NCI-H2196 (cell line): ENCODE data around the gene FAM163A.

Experiments
- DNase-seq: peaks from one replicate; lab custom pipeline; 2025; ENCODE audit not compliant: unreplicated experiment; lab: John Stamatoyannopoulos, UW

The FAM163A gene

DNA sequence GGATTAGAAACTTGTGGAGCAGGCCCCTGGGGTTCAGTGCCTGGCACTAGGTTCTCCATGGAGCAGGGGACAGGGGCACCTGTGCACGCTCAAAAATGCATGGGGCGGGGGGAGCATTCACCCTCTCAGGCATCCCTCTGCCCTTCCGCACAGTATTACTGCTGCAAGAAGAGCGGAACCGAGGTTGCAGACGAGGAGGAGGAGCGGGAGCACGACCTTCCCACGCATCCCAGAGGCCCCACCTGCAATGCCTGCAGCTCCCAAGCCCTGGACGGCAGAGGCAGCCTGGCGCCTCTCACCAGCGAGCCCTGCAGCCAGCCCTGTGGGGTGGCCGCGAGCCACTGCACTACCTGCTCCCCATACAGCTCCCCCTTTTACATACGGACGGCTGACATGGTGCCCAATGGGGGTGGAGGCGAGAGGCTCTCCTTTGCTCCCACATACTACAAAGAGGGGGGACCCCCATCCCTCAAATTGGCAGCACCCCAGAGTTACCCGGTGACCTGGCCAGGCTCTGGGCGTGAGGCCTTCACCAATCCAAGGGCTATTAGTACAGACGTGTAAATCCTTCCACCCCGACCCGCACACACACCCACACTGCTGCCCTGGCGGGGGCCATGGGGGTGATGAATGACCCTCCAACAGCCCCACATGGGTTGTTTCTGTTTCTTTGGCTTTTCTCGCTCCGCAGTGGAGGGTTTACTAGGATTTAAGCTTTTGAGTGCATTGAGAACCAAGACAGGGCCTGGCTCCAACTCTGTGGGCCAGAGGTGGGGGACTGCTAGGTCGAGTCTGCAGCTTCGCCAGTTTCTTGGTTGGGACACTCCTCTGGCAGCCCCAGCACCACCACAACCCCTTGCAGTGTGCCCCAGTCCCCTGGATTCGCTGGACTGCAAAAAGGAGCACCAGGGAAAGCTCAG, 70.8 kb downstream of the FAM163A start:
- no peak for DNase-seq

DNA sequence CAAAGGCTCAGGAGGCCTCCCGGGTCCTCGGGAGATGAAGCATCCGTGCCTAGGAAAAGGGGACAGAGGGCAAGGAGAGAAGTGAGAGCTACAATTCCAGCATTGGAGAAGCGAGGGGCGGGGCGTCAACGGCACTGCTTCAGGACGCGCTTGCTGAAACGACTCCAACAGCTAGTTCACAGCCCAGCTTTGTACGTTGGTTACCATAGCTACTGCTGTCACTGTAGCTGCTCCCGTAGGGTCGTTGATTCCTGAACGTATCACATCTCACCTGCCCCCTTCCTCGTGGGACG, 71.4 kb downstream of the FAM163A start:
- no peak for DNase-seq

- DNase-seq, result no peak
These were observed 72.5 kb downstream of the FAM163A start for GRCh38 chr1:179815641-179816040.

GRCh38 chr1:179816196-179816960, 73.3 kb downstream of the FAM163A start:
- no peak for DNase-seq

GRCh38 chr1:179817056-179817455, 74.0 kb downstream of the FAM163A start:
- no peak for DNase-seq

DNA sequence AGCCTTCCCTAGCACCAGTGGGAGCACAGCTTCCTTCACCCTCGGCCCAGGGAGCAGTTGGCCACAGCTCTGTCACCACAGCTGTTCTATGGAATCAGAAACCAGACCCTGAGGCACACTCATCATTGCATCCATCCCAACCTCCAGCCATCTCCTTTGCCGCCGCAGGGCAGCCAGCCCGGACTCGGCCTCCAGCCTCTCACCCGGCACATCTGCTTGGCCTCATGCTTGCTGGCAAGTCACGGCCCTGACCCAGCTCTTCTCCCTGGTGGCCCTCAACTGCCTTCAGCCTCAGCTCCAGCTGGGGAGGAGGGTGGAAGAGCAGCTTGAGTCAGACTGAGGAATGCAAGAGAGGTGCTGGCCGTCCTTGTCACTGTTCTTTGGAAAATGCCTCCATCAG, 74.7 kb downstream of the FAM163A start:
- no peak for DNase-seq

DNA sequence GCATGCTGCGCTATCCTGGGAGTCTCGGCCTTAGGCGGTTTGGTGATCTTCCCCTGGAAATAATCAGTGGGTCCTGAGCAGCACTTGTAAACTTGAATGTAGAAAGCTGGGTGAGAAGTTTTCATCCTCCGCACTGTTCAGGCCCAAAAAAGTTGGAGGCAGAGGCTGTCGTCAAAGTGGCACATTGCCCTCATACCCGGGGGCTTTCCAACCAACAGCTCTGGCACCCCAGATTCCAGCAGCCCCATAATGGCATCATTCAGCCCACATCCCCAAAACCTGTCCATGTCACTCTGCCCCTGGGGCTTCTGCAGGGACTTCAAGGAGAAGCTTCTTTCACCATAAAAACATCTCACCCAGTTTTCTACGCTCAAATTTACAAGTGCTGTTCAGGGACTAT, 75.2 kb downstream of the FAM163A start:
- no peak for DNase-seq

- DNase-seq, result no peak
These were observed 75.7 kb downstream of the FAM163A start for GRCh38 chr1:179818743-179819173.

DNA sequence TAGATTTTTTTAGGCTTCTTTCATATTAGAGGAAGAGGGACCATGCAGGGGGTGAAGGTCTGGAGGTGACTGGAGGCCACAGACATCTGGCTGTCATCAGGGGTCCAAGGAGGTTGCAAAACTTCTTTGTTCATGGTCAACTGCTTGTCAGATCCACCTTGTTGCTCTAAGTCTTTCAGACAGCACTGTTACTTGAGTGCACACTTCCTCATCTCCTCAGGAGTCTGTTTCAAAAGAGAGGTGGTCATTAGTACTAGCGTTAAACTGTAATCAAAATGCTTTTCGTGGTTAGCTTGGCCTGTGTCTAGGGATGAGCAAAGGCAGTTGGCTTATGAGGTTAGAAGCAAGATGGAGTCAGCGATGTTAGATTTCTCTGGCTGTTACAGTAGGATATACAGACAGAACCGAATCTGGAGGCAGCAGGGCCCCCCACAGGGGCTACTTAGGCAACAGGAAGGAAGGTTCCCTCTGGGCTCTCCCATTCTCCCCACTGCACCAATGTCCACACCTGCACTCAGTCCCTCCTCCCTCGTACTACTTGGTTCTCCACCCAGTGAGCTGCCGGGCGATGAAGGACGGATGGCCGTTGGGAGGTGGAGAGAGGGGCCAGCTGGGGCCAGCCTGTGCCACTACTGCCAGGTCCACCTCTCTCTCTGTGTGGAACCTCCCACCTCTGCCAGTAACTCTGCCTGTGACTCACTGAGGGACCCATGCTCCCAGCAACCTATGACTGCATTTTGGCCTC, 77.3 kb downstream of the FAM163A start:
- no peak for DNase-seq

DNA sequence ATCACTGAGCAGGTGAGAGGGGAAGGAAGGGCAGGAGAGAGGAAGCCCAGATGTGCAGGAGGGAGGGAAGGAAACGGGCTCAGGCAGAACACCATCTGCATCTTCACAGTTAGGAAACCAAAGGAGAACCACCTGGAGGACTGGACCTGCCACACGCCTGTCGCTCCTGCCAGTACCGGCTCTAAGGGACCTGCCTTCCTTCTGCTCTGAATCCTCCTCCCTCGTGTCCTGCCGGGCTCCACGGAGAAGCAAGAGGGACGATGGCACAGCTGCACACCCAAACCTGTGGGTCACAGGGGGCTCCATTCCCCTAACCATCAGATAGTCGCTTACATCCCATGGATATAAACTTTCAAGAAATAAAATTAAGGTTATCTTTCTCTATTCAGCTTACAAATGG, 78.4 kb downstream of the FAM163A start:
- no peak for DNase-seq

DNA sequence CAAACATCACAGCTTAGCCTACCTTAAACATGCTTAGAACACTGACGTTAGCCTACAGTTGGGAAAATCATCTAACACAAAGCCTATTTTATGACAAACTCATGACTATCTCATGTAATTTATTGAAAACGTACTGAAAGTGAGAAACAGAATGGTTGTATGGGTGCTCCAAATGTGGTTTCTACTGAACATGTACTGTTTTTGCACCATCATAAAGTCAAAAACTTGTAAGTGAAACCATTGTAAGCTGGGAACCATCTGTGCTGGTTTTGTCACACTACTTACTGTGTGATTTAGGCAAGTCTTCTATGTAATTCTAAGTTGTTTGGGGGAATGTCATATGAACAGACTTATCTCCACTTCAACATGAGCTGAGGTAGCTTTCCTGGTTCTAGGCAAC, 79.0 kb downstream of the FAM163A start:
- no peak for DNase-seq

DNA sequence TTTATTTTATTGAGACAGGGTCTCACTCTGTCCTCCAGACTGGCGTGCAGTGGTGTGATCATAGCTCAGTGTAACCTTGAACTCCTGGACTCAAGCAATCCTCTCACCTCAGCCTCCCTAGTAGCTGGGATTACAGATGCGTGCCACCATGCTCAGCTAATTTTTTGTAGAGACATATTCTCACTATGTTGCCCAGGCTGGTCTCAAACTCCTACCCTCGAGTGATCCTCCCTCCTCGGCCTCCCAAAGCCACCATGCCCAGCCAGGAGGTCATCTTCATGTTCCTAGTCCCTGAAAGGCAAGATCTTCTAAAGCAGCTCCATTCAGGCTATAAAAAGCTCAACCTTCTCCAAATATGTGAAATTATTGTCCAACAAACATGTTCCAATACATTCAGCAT, 80.6 kb downstream of the FAM163A start:
- no peak for DNase-seq

- no peak for DNase-seq
These were observed 81.2 kb downstream of the FAM163A start for GRCh38 chr1:179824265-179824664.

- no peak for DNase-seq
These were observed 82.1 kb downstream of the FAM163A start for GRCh38 chr1:179825206-179825605.

DNA sequence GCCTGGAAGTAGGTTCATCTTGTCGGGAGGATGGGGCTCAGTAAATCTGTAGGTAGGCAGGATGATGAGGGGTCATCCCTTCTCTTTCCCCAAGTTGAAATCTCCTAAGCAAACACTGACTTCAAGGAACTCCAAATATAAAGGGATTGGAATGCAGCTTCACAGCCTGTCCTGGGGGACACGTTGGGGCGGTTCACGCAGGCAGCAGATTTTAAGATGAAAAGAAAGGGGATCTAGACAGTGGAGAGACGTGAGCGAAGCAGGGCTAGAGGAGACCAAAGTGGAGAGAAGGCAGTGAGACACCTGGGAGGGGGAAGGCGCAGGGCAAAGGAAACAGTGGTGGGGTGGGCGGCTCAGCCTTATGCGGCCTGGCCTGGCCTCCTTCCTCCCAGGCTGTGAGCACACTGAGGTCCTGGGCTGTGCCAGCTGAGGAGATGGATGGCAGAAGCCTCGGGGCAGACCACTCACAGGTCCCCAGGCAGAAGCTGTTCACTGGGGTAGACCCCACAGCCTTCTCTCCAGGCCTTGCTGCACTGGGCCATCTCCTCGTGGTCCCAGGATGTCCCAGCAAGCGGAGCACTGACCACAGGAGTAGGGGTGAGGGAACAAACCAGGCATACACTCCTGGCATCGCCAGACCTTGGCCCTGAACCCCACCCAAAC, 82.8 kb downstream of the FAM163A start:
- no peak for DNase-seq

- DNase-seq, result no peak
These were observed 83.7 kb downstream of the FAM163A start for GRCh38 chr1:179826626-179827280.

- DNase-seq, result no peak
These were observed 85.5 kb downstream of the FAM163A start for GRCh38 chr1:179828554-179829110.

- DNase-seq, result peak; percentile 7
These were observed 88.1 kb downstream of the FAM163A start for GRCh38 chr1:179831225-179831624.

DNA sequence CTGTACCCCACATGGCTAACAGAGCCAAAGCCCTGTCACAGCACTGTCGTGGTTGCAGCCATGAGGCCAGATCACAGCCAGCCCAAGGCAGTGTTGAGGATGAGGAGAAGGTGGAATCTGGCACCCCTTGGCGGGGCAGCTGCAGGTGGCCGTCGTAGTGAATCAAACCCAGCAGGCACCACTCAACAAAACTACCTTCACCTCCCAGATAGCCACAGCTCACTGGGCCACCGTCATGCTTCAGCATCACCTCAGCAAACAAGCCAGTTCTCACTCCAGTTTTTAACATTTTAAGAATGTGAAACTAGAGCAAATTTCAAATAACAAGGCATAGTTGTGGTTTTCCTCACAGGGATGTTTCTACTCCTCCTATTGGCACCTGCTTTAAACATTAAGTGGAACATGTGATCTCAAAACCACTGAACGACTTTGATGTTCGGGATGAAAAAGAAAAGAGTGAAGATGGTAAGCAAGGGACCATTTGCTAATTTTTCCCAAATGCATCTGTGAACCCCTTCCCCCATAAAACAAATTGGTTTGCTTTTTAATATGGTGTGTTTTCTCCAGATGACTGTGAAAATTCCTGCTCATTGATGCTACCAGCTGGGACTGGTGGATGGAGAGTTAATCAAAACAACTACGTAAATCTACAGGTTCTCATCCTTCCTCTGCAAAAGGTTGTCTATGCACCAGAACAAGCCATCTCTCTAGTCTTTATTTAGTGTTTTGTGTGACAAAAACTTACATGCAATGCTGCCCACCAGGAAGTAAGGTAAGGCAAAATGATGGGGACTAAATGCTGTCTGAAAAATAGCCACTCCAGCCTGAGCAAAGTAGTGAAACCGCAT, 89.0 kb downstream of the FAM163A start:
- no peak for DNase-seq
